Occipital lobe (tissue), 2 donors: ENCODE results near the gene TOR4A. TPM values are rescaled to one million over a fixed set of nuclear protein-coding genes. Genes with fewer than 3 reads are reported as not detected.

Experiments
- DNase-seq: peaks from one replicate; lab custom pipeline; 2025; lab: John Stamatoyannopoulos, UW
- total RNA-seq: library from RNA; depleted of rRNA; stranded (reverse); fragments of >200 nt; gene quantifications from one replicate; pipeline ENCODE4 v1.2.3, GENCODE V29; 2014

The TOR4A gene
- total RNA-seq, 1 donor from 2014 or later, result 0.31 TPM

DNA sequence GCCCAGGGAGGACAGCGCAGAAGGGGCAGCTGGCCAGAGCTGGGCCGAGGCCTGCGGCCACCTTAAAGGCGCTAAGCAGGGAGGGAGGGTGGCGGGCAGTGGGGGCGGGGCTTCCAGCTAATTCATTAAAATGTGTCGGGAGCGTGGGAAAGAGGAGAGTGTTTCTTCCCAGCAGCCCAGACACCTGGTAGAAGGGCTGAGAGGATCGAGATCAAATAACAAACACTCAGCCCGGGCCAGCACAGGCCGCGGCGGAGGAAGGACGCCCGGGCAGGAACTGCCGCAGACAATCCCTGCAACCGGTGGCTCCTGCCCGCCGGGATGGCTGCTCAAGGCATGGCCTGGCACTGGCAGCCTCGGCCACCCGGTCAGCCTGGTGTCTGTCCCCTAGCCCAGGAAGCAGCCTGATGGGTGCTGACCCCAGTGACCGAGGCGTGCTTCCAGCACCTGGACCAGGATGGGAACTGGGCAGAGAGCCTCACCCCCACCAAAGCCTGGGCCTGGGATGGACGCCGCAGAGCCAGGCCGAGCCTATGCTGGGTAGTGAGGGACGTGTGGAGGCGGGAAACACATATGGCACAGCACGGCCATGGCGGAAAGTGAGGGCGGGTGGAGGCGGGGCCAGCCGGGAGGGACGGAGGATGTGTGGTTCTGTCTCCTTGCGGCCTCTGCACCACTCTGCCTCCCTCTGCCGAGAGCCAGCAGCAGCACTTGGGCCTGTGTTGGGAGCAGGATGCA, 27.7 kb downstream of the TOR4A start:
- DNase-seq, result peak; percentile 69

DNA sequence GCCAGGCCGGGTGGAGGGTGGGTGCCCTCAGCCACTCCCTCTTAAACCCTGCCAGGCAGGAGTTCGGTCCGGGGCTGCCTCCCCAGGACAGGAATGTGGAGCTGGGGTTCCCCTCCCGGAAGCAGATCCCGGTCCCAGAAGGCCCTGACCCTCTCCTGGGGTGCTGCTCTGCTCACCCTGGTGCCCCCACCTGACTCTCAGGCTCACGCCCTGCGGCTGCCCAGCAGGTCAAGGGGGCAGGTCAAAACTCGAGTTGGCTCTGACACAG, 28.2 kb downstream of the TOR4A start:
- no peak for DNase-seq

DNA sequence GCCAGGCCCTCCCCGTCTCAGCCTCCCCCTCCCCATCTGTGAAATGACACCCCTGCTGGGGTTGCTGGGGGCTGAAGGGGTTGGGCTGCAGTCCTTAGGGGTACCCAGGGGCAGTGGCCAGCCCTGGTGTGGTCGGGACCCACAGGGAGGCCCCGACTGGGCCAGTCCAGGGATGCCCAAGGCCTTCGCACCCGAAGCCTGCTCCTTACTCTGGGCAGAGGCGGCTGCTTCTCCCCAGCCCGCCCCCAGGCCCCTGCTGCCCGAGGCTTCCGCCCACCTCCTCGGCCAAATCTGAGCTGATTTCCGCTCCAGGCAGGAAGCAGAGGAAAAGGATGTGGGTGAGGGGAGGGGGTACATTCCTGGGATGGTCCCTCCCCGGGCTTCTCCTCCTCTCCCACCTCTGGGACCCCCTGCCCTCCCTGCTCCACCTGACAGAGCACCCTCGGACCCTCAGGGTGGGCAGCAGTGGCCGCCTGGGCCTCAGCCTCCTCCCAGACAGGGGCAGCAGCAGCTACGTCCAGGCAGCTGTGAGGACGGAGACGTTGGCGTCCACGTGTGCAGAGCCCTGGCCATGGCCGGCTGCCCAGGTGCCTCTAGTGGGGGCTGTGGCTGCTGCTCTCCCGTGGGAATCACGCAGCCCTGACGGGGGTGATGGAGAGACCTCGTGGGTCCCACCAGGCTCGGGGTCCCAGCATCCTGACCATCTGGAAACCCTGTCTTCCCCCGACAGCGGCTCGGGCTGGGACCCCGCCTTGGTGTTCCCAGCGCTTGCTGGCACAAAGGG, 28.7 kb downstream of the TOR4A start:
- DNase-seq, result no peak

DNA sequence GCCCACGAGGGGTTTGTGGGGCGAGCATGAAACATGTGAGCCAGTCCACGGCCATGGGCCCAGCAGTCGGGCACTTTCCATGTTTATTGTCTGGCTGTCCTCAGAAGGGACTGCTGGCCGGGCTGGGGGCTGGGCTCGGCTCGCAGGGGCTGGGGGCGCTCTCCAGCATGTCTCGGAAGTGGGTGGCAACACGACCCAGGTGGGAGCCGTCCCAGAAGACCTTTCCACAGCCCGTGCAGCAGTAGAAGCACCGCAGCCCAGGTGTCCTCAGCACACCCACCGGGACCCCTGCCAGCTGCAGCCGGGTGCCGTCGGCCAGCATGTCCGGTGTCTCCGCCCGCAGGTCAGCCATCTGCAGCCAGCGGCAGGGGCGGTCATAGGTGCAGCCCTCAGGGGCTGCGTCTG, 29.3 kb downstream of the TOR4A start:
- no peak for DNase-seq

DNA sequence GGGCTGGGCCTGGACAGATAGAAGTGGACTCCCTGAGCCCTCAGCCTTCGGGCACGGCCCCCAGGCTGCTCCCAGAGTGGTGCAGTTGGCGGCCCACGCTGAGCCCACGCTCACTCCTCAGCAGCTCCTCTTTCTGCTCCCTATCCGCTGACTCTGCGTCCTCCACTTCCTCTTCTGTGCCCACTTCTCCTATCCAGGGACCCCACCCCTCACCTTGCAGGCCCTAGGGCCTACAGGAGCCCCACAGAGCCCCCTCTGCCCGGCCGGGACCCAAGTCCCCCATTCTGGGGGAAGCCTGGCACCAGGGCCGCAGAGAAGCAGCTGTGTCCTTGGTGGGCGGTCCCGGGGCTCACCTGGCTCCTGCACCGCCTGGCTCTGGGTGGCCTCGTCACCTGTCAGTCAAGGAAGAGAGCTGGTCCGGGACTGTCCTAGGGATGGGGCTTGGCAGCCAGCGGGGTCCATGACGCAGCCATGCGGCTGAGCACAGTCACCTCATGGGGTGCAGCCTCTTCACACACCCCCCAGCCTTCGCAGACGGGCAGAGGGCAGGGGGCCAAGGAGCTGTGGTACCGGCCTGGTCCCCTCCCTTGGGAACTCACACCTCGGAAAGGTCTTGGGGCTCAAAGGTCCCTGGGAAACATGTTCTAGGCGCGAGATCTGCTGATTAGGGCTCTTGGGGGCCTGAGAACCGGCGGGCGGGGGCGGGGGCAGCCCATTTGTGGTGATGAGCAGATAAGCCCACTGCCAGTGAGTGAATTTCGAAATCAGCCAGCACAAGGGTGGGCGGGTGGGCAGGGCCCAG, 29.9 kb downstream of the TOR4A start:
- DNase-seq, result no peak

DNA sequence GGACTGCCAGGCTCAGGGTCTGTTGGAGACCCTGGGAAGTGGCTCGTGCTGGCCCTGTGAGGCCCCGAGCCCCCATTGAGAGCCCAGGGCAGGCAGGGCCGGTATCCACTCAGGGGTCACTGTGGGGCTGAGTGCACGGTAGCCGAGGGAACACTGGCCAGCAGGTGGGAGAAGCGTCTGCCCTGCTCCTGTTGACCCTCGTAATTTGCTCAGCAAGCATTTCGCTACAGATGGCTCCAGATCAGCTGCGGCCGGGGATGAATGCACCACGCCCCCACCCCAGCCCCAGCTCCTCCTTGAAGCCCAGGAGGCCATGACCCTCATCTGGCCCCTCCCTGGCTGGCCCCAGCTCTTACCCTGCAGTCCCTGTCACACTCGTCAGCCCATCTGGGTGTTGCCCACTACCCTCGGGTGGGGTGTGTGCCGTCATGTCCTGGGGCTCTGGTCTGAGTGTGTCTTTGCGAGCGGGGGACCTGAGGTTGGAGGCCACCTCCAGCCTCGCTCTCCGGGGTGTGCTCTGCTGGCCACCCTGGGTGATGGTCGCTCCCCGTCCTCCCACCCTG, 30.6 kb downstream of the TOR4A start:
- no peak for DNase-seq

DNA sequence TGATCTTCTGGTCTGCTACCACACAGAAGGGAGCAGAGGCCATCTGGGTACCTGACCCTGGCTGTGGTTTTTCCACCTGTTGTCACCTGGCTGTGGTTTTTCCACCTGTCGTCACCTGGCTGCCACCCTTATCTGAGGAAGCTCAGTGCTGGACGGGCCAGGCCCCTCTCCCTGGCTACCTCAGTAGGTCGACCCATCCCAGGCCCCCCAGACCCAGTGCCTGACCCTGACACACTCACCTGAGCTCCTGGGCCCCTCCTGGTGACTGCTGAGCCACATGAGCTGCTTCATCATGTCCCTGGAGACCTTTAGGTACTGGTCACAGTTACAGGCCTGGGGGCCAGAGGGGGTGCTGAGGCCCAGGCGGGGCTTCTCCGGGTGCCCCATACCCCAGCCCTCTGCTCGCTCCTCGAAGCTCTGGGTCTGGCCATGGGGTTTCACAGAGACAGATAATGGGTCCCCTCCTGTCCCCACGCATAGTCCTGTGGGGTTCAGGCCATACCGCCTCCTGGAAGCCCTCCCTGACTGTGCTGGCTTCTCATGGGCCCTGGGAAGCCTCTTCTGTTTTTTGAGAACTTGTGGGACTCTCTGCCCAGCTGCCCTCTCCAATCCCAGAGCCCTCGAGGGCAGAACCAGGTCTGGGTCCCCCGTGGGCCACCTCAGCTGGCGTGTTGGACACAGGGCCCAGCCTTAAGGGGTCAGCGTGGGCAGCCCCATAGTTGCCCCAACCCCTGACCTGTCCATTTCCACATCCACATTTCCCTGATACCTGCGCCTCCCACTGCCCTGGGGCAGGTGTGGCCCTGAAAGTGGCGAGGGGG, 32.1 kb downstream of the TOR4A start:
- DNase-seq, result no peak

DNA sequence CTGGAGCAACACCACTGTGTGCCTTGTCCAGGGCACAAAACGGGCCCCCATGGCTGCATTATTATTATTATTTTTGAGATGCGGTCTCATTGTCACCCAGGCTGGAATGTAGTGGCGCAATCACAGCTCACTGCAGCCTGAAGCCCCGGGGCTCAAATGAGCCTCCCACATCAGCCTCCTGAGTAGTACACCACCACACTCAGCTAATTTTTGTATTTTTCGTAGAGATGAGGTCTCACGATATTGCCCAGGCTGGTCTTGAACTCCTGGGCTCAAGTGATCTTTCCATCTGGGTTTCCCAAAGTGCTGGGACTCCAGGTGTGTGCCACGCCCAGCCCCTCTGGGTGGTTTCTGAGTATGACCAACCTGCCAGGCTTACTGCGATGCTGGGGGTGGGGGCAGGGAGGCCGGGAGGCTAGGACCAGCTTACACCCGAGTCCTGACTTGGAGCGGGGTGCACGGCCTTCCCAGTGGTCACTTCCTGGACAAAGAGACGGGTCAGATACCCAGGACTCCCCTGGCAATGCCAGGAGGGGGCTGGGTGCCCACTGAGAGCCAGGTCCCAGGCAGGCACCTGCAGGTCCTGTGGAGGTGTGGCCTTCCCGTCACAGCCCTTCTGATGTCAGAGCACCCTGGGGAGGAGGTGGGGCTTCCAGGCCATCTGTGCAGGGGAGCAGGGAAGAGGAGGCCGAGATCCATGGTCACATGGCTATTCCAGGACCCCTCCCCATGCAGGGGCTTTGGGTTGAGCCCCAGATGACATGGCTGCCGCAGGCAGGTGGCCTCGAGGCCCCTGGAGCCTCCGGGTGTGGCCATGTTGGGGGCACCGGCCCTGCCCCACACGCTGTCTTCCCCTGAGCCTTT, 32.9 kb downstream of the TOR4A start:
- no peak for DNase-seq

DNA sequence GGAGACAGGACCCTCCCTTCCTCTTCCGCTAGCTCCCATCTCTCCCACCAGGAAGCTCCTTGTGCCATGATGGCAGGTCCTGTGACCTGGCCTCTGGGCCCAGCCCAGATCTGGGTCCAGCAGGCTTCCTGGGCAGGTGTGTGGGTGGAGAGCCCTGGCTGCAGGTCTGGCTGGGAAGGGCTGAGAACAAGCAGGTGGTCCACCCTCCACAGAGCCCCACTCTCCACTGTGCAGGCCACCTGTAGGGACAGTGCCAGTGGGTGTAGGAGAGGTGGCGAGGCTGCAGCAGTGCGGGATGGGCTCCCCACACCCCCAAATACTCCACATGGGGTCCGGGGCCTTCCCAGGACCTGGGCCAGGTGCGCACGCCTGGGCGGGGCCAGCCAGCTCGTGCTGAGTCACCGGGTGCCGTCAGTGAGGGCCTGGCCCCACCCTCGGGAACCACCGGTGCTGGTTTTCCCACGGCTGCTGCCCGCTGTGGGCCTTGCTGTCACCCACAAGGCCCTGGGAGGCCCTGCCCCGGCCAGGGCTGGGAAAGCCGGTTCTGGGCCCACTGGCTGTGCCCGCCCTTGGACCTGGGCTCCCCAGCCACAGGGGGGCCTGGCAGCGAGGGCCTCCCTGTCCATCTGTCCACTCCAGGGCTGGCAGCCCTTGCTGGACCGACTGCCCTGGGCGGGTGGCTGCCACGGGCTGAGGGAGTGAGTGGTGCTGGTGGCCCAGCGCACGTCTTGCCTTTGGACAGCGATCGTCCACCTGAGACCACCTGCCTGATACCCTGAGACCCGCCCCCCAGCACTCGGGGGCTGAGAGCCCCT, 33.9 kb downstream of the TOR4A start:
- DNase-seq, result no peak

DNA sequence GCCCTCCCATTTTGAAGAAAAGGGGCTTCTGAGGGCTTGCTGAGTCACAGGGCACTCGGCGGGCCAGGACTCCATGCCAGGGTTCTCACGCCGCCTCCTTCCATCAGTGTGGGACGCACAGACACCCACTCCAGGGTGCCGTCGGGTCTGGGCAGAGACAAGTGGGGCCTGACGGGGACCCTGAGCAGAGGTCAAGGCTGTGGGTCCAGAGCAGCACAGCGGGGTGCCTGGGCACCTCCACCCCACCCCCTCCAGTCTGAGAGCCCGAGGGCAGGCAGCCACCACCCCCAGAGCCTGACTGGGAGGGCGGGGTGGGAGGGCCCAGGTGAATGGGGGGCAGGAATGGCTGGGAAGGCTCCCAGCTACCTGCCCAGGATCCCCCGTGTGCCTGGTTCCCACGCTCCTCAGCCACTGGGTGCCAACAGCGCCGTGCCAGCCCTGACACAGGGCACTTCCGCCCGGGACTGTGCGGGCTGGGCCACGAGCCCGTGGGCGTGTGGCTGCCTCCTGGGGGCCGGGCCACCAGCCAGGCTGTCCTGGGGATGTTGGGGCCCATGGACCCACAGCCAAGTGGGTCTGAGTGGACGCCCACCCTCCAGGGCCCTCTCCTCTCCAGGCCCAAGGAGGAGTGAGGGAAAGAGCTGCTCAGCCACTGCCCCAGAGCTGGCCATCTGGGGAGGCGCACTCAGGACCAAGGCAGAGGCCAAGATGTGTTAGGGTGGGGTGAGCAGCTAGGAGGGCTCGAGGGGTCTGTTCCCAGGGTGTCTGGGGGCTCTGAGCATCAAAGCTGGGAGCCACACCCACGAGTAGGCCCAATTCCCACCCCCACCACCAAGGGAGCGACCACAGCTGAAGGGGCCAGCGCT, 34.7 kb downstream of the TOR4A start:
- no peak for DNase-seq

DNA sequence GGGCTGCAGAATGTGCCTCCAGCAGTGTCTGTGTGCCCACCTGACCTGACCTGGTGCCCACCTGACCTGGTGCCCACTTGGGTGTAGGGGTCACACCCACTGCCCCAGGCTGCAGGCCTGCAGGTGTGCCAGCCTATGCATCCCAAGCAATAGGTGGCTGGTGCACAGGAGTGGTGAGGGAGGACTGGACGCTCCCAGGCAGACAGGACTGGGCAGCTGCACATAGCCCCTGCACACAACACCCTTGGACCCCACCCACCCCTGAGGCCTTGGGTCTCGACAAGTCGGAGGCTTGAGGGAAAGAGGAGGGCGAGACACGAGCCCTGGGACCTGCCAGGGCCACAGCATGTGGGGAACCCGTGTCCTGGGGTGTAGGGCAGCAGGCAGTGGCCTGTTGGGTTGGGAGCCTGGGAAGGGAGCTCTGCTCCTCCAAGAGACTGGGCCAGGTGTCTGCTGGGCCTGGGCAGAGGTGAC, 35.4 kb downstream of the TOR4A start:
- no peak for DNase-seq

DNA sequence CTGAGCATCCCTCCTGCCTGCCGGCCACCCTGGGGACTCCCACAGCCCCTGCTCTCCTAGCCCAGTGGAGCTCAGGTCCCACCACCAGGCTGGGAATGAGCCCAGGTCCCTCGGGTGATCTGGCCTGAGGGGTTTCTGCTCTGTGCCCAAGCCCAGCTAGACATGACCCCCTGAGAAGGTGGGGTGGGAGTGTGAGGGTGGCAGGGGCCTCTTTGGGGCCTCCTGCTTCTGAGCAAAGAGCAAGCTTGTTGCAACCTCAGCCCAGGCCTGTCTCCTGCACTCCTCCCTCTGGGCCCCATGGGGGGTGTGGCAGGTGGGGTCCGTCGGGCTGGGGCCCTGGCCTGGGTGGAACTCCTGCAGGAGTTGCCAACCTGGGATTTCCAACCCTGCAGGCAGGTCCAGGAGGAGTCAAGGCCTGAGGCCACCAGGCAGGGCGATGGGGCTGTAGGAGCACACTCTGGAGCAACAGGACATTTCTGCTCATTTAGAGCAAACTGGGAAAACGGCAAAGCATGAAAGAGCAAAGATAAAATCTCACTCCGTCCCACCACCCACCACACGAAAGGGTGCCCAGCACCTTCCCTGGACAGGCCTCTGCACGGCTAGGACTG, 35.9 kb downstream of the TOR4A start:
- no peak for DNase-seq

DNA sequence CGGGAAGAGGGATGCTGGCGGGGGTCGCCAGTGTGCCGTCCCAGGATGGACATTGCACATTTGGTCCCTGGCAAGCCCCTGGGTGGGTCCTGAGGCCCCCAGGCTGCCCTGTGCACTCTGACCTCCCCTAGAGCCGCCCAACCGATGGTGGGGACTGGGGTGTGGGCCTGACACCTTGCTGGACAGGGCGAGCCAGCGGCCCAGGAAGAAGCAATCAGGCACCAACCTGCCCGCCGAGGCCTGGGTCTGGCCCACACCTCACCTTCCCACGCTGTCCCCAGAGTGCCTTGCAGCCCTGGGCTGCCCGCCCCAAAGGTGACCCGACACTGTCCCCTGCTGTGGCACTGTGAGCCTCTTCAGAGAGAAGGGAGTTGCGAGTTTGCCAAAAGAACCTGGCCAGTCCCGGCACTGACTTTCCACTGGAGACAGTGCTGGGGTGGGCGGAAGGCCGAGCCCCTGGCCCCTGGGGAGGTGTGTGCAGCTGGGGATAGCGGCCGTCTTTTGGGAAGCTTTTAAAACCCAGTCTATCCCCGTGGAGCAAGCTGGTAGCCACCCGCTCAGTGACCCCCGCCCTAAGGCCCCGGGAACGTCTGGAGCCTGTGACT, 36.5 kb downstream of the TOR4A start:
- no peak for DNase-seq

DNA sequence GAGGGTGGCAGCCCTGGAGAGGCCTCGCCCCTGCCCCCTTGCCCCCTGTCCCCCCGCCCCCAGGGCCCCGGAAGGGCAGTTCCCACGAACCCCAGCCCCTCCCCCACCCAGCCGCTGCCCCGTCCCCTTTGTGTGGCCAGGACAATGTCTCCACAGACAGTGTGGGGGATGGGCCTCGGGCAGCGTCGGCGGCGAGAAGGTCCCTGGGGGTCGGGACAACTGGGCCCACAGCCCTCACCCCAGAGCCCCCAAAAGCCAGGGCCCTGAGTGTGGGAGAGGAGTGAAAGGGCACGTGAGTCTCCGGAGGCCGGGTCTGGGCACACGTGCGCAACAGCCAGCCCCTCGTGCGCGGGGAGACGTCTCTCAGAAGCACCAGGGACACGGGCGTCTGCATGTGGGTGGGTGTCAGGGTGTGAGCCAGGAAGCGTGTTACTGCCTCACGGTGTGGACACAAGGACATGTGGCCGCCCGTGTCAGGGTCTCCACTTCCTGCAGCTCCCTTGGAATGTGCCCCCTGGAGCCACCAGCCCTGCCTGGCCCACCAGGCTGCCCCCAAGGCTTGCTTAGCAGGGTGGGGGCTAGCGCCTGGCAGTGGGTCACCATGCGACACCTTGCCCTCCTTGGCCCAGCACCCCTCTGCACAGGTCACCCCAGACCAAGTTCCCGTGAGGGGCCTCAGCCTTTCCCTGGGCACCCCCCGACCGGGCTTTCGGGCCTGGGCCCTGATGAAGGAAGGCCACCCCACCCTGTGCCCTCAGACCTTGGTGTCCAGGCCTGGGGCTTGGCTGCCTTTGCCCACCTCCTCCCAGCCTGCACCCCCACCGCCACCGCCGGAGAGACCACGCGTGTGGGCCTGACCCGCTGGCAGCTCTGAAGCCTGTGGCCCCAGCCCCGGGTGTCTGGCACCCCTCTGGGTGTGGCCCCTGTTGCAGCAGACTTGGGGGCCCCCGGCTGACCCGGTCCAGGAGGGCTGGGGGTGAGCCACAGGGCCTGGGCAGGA, 37.3 kb downstream of the TOR4A start:
- no peak for DNase-seq

DNA sequence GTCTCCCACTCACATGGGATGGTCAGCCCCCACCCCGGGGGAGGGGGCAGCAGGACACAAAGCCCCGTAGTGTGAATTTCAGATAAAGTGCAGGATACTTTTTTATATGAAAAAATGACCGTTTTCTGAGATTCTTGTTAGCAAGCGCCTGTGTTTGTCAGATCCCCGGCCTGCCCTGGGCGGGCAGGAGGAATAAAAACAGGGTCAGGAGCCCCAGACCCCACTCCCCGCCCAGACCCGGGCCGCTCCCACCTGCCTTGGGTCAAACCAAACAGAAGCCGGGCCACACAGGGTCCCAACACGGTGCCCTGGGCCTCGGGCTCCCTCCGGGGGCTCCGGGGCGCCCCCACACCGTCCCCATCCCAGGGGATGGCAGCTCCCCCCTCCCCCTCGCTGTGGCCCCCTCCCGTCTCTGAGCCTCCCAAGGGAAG, 38.1 kb downstream of the TOR4A start:
- no peak for DNase-seq
